Measurements from ENCODE around the gene SIK2.

GRCh38 chr11:111707691-111708067 is 105.4 kb downstream of the SIK2 start:
- TF ChIP-seq POLR2A (IDR thresholded peaks at IDR 0.05), result no peak
- TF ChIP-seq, protein P1, sequence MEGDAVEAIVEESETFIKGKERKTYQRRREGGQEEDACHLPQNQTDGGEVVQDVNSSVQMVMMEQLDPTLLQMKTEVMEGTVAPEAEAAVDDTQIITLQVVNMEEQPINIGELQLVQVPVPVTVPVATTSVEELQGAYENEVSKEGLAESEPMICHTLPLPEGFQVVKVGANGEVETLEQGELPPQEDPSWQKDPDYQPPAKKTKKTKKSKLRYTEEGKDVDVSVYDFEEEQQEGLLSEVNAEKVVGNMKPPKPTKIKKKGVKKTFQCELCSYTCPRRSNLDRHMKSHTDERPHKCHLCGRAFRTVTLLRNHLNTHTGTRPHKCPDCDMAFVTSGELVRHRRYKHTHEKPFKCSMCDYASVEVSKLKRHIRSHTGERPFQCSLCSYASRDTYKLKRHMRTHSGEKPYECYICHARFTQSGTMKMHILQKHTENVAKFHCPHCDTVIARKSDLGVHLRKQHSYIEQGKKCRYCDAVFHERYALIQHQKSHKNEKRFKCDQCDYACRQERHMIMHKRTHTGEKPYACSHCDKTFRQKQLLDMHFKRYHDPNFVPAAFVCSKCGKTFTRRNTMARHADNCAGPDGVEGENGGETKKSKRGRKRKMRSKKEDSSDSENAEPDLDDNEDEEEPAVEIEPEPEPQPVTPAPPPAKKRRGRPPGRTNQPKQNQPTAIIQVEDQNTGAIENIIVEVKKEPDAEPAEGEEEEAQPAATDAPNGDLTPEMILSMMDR (IDR thresholded peaks at IDR 0.05), result no peak
